ENCODE data around the gene MAEA. TPM values are rescaled to one million over a fixed set of nuclear protein-coding genes. Genes with fewer than 3 reads are reported as not detected.

MAEA gene
- total RNA-seq, 1 donor: 70.6 TPM

DNA sequence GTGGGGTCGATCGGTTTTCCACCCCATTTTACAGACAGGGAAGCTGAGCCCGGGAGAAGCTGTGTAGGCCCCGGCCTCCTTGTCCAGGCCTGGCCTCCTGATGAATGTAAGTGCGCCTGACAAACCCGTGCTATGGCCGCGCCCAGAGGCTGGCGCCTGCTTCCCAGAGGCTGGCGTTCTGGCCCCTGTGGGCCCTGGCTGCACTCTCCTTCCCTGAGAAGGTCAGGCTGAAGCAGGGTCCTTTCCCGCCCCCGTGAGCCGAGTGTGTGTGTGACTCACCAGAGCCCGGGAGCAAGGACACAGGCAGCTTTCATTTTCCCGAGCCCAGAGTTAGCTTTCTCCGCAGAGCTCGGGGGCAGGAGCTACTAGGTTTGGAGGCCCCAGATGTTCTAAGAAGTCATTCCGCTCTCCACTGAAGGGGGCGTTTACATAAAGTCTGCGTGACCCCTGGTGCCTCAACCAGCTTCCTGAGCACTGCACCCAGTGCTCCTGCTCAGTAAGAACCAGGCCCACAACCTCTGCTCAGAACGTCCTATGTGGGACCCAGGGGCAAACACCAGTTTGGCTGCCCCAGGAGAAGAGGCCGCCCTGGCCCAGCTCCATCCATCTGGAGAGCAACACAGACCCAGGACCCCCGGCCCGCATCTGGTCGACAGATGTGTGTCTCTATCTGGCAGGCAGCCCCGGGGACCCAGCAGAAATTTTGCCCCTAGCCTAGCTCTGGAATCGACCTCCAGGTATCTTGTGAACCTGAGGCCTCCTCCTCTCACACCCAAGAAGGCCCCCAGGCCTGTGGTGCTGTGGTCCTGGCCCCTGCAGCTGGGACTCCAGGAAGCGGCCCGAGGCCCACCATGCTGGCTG lies 71.0 kb downstream of the MAEA start:
- Histone ChIP-seq H3K4me3 (ENCODE audit: insufficient read depth, low read length) (no peak overlapping the region), H3K27me3 (ENCODE audit: insufficient read depth, low read length) (no peaks in the 10 kb centered on the region), H3K36me3 (ENCODE audit: insufficient read depth, low read length) (peaks cover 11% of the 10 kb centered on the region), H3K4me1 (ENCODE audit: insufficient read depth, low read length) (no peaks in the 10 kb centered on the region), H3K27ac (ENCODE audit: low read depth, low read length) (peak overlapping the region; percentile 12), H3K4me2 (ENCODE audit: insufficient read depth, low read length) (no peak overlapping the region), H2AFZ (ENCODE audit: low read length) (no peak overlapping the region), H3K79me2 (ENCODE audit: insufficient read depth, low read length) (no peaks in the 10 kb centered on the region), H4K20me1 (ENCODE audit: insufficient read depth, low read length) (peaks cover 4% of the 10 kb centered on the region), H3K9me3 (ENCODE audit: low read depth, low read length) (no peaks in the 10 kb centered on the region)
- DNase-seq (ENCODE audit: insufficient read length, low spot score, missing footprints): peak; percentile 98
- TF ChIP-seq, protein P1, sequence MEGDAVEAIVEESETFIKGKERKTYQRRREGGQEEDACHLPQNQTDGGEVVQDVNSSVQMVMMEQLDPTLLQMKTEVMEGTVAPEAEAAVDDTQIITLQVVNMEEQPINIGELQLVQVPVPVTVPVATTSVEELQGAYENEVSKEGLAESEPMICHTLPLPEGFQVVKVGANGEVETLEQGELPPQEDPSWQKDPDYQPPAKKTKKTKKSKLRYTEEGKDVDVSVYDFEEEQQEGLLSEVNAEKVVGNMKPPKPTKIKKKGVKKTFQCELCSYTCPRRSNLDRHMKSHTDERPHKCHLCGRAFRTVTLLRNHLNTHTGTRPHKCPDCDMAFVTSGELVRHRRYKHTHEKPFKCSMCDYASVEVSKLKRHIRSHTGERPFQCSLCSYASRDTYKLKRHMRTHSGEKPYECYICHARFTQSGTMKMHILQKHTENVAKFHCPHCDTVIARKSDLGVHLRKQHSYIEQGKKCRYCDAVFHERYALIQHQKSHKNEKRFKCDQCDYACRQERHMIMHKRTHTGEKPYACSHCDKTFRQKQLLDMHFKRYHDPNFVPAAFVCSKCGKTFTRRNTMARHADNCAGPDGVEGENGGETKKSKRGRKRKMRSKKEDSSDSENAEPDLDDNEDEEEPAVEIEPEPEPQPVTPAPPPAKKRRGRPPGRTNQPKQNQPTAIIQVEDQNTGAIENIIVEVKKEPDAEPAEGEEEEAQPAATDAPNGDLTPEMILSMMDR (IDR thresholded peaks at IDR 0.05; ENCODE audit: extremely low read depth, low read depth, low read length): no peak

DNA sequence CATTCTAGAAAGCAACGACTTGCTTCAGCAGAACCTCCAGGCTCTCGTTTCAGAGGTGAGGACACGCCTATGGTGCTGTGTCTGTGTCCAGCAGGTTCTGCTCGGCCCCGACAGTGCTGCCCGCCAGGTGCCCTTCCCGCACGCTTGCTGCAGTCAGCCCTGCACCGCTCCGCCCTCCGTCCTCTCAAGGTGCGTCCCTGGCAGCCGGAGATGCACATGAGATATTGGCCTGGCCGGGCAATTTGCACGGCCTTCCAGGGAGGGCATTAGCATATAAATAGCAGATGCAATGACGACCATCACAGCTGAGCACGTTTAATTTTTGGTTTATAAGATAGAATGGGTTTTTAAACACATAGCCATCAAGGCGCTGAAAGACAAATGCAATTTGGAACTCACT lies 71.7 kb downstream of the MAEA start:
- Histone ChIP-seq H2AFZ (ENCODE audit: low read length) (no peak overlapping the region), H3K4me3 (ENCODE audit: insufficient read depth, low read length) (no peak overlapping the region), H4K20me1 (ENCODE audit: insufficient read depth, low read length) (peaks cover 4% of the 10 kb centered on the region), H3K4me2 (ENCODE audit: insufficient read depth, low read length) (no peak overlapping the region), H3K9me3 (ENCODE audit: low read depth, low read length) (no peaks in the 10 kb centered on the region), H3K79me2 (ENCODE audit: insufficient read depth, low read length) (no peaks in the 10 kb centered on the region), H3K4me1 (ENCODE audit: insufficient read depth, low read length) (no peaks in the 10 kb centered on the region), H3K27me3 (ENCODE audit: insufficient read depth, low read length) (no peaks in the 10 kb centered on the region), H3K27ac (ENCODE audit: low read depth, low read length) (no peak overlapping the region), H3K36me3 (ENCODE audit: insufficient read depth, low read length) (peaks cover 11% of the 10 kb centered on the region)
- TF ChIP-seq, protein P1 (IDR thresholded peaks at IDR 0.05; ENCODE audit: extremely low read depth, low read depth, low read length): no peak
- DNase-seq (ENCODE audit: insufficient read length, low spot score, missing footprints): no peak

DNA sequence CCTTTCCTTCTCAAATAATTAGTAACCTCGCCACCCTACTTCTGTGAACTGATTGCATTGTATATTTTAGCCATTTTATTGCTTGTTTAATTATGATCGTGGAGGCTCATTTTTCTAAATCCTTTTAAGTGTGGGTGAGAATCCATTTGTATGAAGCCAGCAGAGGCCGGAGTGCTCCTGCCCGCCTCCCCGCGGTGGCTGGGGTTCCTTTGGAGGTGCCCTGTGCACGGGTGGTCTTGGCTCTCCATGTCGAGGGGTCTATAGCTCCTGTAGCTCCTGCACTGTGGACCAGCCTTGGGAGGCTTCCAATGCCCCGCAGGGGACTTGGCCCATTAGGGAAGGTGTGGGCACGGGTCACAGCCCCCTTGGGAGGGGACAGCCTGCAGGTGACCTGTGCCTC lies 72.4 kb downstream of the MAEA start:
- peaks cover 11% of the 10 kb centered on the region for H3K36me3 ChIP-seq (ENCODE audit: insufficient read depth, low read length)
- no peaks in the 10 kb centered on the region for H3K79me2 ChIP-seq (ENCODE audit: insufficient read depth, low read length)
- no peak overlapping the region for H2AFZ ChIP-seq (ENCODE audit: low read length)
- no peak overlapping the region for H3K27ac ChIP-seq (ENCODE audit: low read depth, low read length)
- DNase-seq (ENCODE audit: insufficient read length, low spot score, missing footprints): no peak
- no peak overlapping the region for H3K4me2 ChIP-seq (ENCODE audit: insufficient read depth, low read length)
- no peaks in the 10 kb centered on the region for H3K9me3 ChIP-seq (ENCODE audit: low read depth, low read length)
- no peaks in the 10 kb centered on the region for H3K4me1 ChIP-seq (ENCODE audit: insufficient read depth, low read length)
- no peak overlapping the region for H3K4me3 ChIP-seq (ENCODE audit: insufficient read depth, low read length)
- no peaks in the 10 kb centered on the region for H3K27me3 ChIP-seq (ENCODE audit: insufficient read depth, low read length)
- TF ChIP-seq, protein P1 (IDR thresholded peaks at IDR 0.05; ENCODE audit: extremely low read depth, low read depth, low read length): no peak
- no peaks in the 10 kb centered on the region for H4K20me1 ChIP-seq (ENCODE audit: insufficient read depth, low read length)

DNA sequence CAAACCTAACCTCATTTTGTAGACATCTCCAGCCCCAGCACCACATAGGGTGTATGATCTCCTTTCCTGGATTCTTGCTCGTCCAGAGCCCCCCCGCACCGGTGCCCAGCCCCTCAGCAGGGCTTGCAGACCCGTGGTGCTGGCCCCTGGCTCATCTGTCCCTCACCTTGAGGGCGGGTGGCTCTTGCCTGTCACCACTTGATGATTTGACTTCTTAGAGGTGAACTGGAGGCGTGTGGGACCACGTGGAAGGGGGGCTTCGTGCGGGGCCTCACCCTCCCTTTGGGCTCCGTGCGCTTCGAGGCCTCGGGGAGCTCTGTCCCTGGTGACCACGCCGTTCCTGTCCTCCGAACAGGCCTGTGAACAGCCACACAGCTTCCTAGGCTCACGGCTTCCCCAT lies 72.8 kb downstream of the MAEA start:
- Histone ChIP-seq H3K27ac (ENCODE audit: low read depth, low read length) (no peak overlapping the region), H3K27me3 (ENCODE audit: insufficient read depth, low read length) (no peaks in the 10 kb centered on the region), H3K4me1 (ENCODE audit: insufficient read depth, low read length) (no peaks in the 10 kb centered on the region)

More for the DNA sequence above, 72.8 kb downstream of the MAEA start:
- no peak overlapping the region for H2AFZ ChIP-seq (ENCODE audit: low read length)
- H3K36me3 ChIP-seq (ENCODE audit: insufficient read depth, low read length): peaks cover 11% of the 10 kb centered on the region
- no peak for DNase-seq (ENCODE audit: insufficient read length, low spot score, missing footprints)
- no peak overlapping the region for H3K4me2 ChIP-seq (ENCODE audit: insufficient read depth, low read length)
- H4K20me1 ChIP-seq (ENCODE audit: insufficient read depth, low read length): no peaks in the 10 kb centered on the region
- H3K9me3 ChIP-seq (ENCODE audit: low read depth, low read length): no peaks in the 10 kb centered on the region
- no peaks in the 10 kb centered on the region for H3K79me2 ChIP-seq (ENCODE audit: insufficient read depth, low read length)
- no peak overlapping the region for H3K4me3 ChIP-seq (ENCODE audit: insufficient read depth, low read length)
- TF ChIP-seq, protein P1 (IDR thresholded peaks at IDR 0.05; ENCODE audit: extremely low read depth, low read depth, low read length): no peak
